ENCODE results near the gene AHNAK.

- TF ChIP-seq, protein P1, sequence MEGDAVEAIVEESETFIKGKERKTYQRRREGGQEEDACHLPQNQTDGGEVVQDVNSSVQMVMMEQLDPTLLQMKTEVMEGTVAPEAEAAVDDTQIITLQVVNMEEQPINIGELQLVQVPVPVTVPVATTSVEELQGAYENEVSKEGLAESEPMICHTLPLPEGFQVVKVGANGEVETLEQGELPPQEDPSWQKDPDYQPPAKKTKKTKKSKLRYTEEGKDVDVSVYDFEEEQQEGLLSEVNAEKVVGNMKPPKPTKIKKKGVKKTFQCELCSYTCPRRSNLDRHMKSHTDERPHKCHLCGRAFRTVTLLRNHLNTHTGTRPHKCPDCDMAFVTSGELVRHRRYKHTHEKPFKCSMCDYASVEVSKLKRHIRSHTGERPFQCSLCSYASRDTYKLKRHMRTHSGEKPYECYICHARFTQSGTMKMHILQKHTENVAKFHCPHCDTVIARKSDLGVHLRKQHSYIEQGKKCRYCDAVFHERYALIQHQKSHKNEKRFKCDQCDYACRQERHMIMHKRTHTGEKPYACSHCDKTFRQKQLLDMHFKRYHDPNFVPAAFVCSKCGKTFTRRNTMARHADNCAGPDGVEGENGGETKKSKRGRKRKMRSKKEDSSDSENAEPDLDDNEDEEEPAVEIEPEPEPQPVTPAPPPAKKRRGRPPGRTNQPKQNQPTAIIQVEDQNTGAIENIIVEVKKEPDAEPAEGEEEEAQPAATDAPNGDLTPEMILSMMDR (IDR thresholded peaks at IDR 0.05; ENCODE audit: low read depth, low read length) = no peak
- TF ChIP-seq POLR2A (IDR thresholded peaks at IDR 0.05; ENCODE audit: extremely low read depth, insufficient read length) = no peak
- TF ChIP-seq, protein P2, sequence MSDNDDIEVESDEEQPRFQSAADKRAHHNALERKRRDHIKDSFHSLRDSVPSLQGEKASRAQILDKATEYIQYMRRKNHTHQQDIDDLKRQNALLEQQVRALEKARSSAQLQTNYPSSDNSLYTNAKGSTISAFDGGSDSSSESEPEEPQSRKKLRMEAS (IDR thresholded peaks at IDR 0.05; ENCODE audit: low read depth, low read length) = no peak
- no peak for TF ChIP-seq MYC (IDR thresholded peaks at IDR 0.05; ENCODE audit: low read depth, low read length)
Measured at GRCh38 chr11:62400281-62400680, 146.3 kb downstream of the AHNAK start.
